HG02798 (cell line): ENCODE data around the gene ARHGEF28.

Experiments used
- ATAC-seq: cut with Tn5 transposase; IDR thresholded peaks from one replicate; pipeline ENCODE4 v1.9.1; 2021; ENCODE audit warnings: mild to moderate bottlenecking; ENCODE audit not compliant: unreplicated experiment, poor library complexity

Gene ARHGEF28

GRCh38 chr5:73808911-73809310 is 182.9 kb downstream of the ARHGEF28 start:
- no peak for ATAC-seq

- no peak for ATAC-seq
Observed at GRCh38 chr5:73810429-73810828, 184.4 kb downstream of the ARHGEF28 start.

- no peak for ATAC-seq
Observed at GRCh38 chr5:73812457-73812856, 186.5 kb downstream of the ARHGEF28 start.

GRCh38 chr5:73812962-73813588 is 187.1 kb downstream of the ARHGEF28 start:
- no peak for ATAC-seq

- ATAC-seq: no peak
Observed at GRCh38 chr5:73814233-73814846, 188.3 kb downstream of the ARHGEF28 start.

GRCh38 chr5:73815631-73816030 is 189.6 kb downstream of the ARHGEF28 start:
- ATAC-seq: no peak

- no peak for ATAC-seq
Observed at GRCh38 chr5:73816656-73817420, 190.8 kb downstream of the ARHGEF28 start.

GRCh38 chr5:73818357-73818756 is 192.4 kb downstream of the ARHGEF28 start:
- no peak for ATAC-seq

- no peak for ATAC-seq
Observed at GRCh38 chr5:73820326-73820725, 194.3 kb downstream of the ARHGEF28 start.

- no peak for ATAC-seq
Observed at GRCh38 chr5:73821003-73821402, 195.0 kb downstream of the ARHGEF28 start.

- ATAC-seq: no peak
Observed at GRCh38 chr5:73822278-73822988, 196.4 kb downstream of the ARHGEF28 start.

- ATAC-seq: no peak
Observed at GRCh38 chr5:73822989-73823339, 197.0 kb downstream of the ARHGEF28 start.

- ATAC-seq: no peak
Observed at GRCh38 chr5:73823508-73823925, 197.5 kb downstream of the ARHGEF28 start.

GRCh38 chr5:73825199-73825598 is 199.2 kb downstream of the ARHGEF28 start:
- ATAC-seq: no peak

- no peak for ATAC-seq
Observed at GRCh38 chr5:73825736-73826135, 199.7 kb downstream of the ARHGEF28 start.

GRCh38 chr5:73826301-73827105 is 200.5 kb downstream of the ARHGEF28 start:
- ATAC-seq: no peak

- no peak for ATAC-seq
Observed at GRCh38 chr5:73827106-73827450, 201.1 kb downstream of the ARHGEF28 start.

- no peak for ATAC-seq
Observed at GRCh38 chr5:73828465-73828864, 202.5 kb downstream of the ARHGEF28 start.

- ATAC-seq: no peak
Observed at GRCh38 chr5:73830646-73831045, 204.7 kb downstream of the ARHGEF28 start.

GRCh38 chr5:73831066-73831465 is 205.1 kb downstream of the ARHGEF28 start:
- ATAC-seq: no peak
